CD8-positive, alpha-beta memory T cell (primary cell): Measurements from ENCODE around the gene IL17F. TPM values are rescaled to one million over a fixed set of nuclear protein-coding genes. Genes with fewer than 3 reads are reported as not detected.

Experiments used
- CTCF ChIA-PET: fragments of 350-600 bp; sonication (Branson Sonifier 250); formaldehyde crosslinking; loops from one replicate; lab custom pipeline; 2021; ENCODE audit warnings: antibody characterized with exemption; lab: Charles Lee
- POLR2A ChIA-PET: fragments of 350-600 bp; sonication (Branson Sonifier 250); formaldehyde crosslinking; loops from one replicate; lab custom pipeline; 2021; ENCODE audit warnings: antibody characterized with exemption; lab: Charles Lee
- DNase-seq, 5 donors: peaks; one replicate each; pipeline versions ENCODE4 v3.0.0 to v3.0.0-alpha.2; 2020 to 2022; ENCODE audit warnings: mixed read lengths in 1 of 5
- H3K27ac ChIP-seq: one replicate; pipeline ENCODE4 v1.7.0; 2013; ENCODE audit warnings: low read depth, mild to moderate bottlenecking, low read length, moderate library complexity
- H3K27me3 ChIP-seq: 2 replicates; pipeline ENCODE4 v1.7.0; 2013; ENCODE audit warnings: low read length, mild to moderate bottlenecking; ENCODE audit not compliant: insufficient read depth, poor library complexity, severe bottlenecking
- H3K36me3 ChIP-seq: 2 replicates; pipeline ENCODE4 v1.7.0; 2013; ENCODE audit warnings: mild to moderate bottlenecking, low read length, moderate library complexity; ENCODE audit not compliant: insufficient read depth
- H3K4me1 ChIP-seq: 2 replicates; pipeline ENCODE4 v1.7.0; 2013; ENCODE audit warnings: mild to moderate bottlenecking, low read length, moderate library complexity; ENCODE audit not compliant: insufficient read depth
- H3K4me3 ChIP-seq: 2 replicates; pipeline ENCODE4 v1.7.0; 2013; ENCODE audit warnings: mild to moderate bottlenecking, low read length
- H3K9me3 ChIP-seq: 2 replicates; pipeline ENCODE4 v1.7.0; 2013; ENCODE audit warnings: mild to moderate bottlenecking, low read length
- H3K27ac Mint-ChIP-seq, 8 donors: one replicate each; pipeline ENCODE4 v1.8.0; 2020 to 2021; ENCODE audit warnings: mixed read lengths in 8 of 8, mild to moderate bottlenecking in 6 of 8, inconsistent platforms in 3 of 8, moderate library complexity in 3 of 8
- H3K27me3 Mint-ChIP-seq, 2 donors: one replicate each; pipeline ENCODE4 v1.8.0; 2020 to 2021; ENCODE audit warnings: mixed read lengths in 2 of 2, mild to moderate bottlenecking in 1 of 2, moderate library complexity in 1 of 2
- H3K36me3 Mint-ChIP-seq, 3 donors: one replicate each; pipeline ENCODE4 v1.8.0; 2020 to 2021; ENCODE audit warnings: mixed read lengths in 3 of 3, inconsistent platforms in 1 of 3, mild to moderate bottlenecking in 1 of 3
- H3K4me1 Mint-ChIP-seq, 3 donors: one replicate each; pipeline ENCODE4 v1.8.0; 2020 to 2021; ENCODE audit warnings: mixed read lengths in 3 of 3, inconsistent platforms in 1 of 3, mild to moderate bottlenecking in 1 of 3
- H3K4me3 Mint-ChIP-seq, 7 donors: one replicate each; pipeline ENCODE4 v1.8.0; 2020 to 2021; ENCODE audit warnings: mixed read lengths in 7 of 7, mild to moderate bottlenecking in 6 of 7, moderate library complexity in 4 of 7, inconsistent platforms in 2 of 7
- H3K9me3 Mint-ChIP-seq, 5 donors: one replicate each; pipeline ENCODE4 v1.8.0; 2020 to 2022; ENCODE audit warnings: mixed read lengths in 5 of 5, mild to moderate bottlenecking in 3 of 5, moderate library complexity in 2 of 5, inconsistent platforms in 1 of 5
- polyA plus RNA-seq: library from polyadenylated mRNA; unstranded; fragments of 300-500 nt; fragmentation: Illumina TruSeq; gene quantifications from one replicate; pipeline ENCODE4 v1.2.3, GENCODE V29; 2021
- total RNA-seq, 2 experiments: library from RNA; stranded (reverse); gene quantifications; one replicate each; pipeline ENCODE4 v1.2.3, GENCODE V29; 2021

Gene IL17F
- total and polyA plus RNA-seq, 3 experiments from 2014 or later = 0.84 to 2.3 TPM; not detected in 1

GRCh38 chr6:52284131-52284459, 39.8 kb upstream of the IL17F start:
- Mint-ChIP-seq H3K27me3 (no peaks in the 10 kb centered on the region), H3K4me3 (no peak overlapping the region), H3K27ac (peak overlapping the region in 5 of 8 donors; percentile 39 to 84 (median 66)), H3K4me1 (peaks cover 25 to 54% (median 39%) of the 10 kb centered on the region in 3 donors), H3K36me3 (peaks cover 8 to 40% (median 19%) of the 10 kb centered on the region in 3 donors), H3K9me3 (no peaks in the 10 kb centered on the region)
- Histone ChIP-seq H3K27me3 (no peaks in the 10 kb centered on the region), H3K36me3 (peaks cover 22% of the 10 kb centered on the region), H3K4me3 (peak overlapping the region; percentile 85), H3K4me1 (peaks cover 43% of the 10 kb centered on the region), H3K27ac (peak overlapping the region; percentile 71), H3K9me3 (no peaks in the 10 kb centered on the region)
- DNase-seq = no peak
- ChIA-PET CTCF (interaction anchor here (1.0 to 6.1 kb wide), 15 partner anchors 8 to 379 kb away, joined by 3 to 138 read pairs (median 9); partner anchors contain the start of gene PAQR8), POLR2A (interaction anchor here (0.6 to 3.0 kb wide), 4 partner anchors 12 to 292 kb away, joined by 3 to 48 read pairs (median 10); partner anchors contain the start of gene PAQR8)

- no peaks in the 10 kb centered on the region for H3K27me3 ChIP-seq
- no peak for DNase-seq
- Mint-ChIP-seq H3K27me3 (no peaks in the 10 kb centered on the region), H3K36me3 (peaks cover 14 to 50% (median 19%) of the 10 kb centered on the region in 3 donors), H3K4me3 (peak overlapping the region in 3 of 7 donors; percentile 56 to 65 (median 63)), H3K9me3 (no peaks in the 10 kb centered on the region), H3K27ac (peak overlapping the region in 3 of 8 donors; percentile 35 to 69 (median 55)), H3K4me1 (peaks cover 31 to 62% (median 39%) of the 10 kb centered on the region in 3 donors)
- H3K9me3 ChIP-seq = no peaks in the 10 kb centered on the region
- peaks cover 31% of the 10 kb centered on the region for H3K36me3 ChIP-seq
- H3K4me3 ChIP-seq = peak overlapping the region; percentile 30
- CTCF ChIA-PET = interaction anchor here (0.7 to 6.1 kb wide), 7 partner anchors 19 to 292 kb away, joined by 3 to 138 read pairs (median 4); no protein-coding TSS in a partner anchor
- peaks cover 43% of the 10 kb centered on the region for H3K4me1 ChIP-seq
- H3K27ac ChIP-seq = no peak overlapping the region
- POLR2A ChIA-PET = interaction anchor here (3.0 kb wide), 1 partner anchor 80 kb away, joined by 48 read pairs; the partner anchor contains the start of gene PAQR8
Measured at GRCh38 chr6:52283111-52283510, 38.8 kb upstream of the IL17F start.

- DNase-seq = no peak
- Histone ChIP-seq H3K36me3 (peaks cover 67% of the 10 kb centered on the region), H3K27me3 (no peaks in the 10 kb centered on the region), H3K4me3 (no peak overlapping the region), H3K27ac (no peak overlapping the region), H3K9me3 (no peaks in the 10 kb centered on the region), H3K4me1 (no peaks in the 10 kb centered on the region)
- ChIA-PET CTCF (interaction anchor here (2.5 to 2.8 kb wide), 2 partner anchors 9 to 12 kb away, joined by 8 to 14 read pairs; partner anchors contain the start of gene MCM3), POLR2A (no interaction called here)
- Mint-ChIP-seq H3K36me3 (peaks cover 18 to 96% (median 27%) of the 10 kb centered on the region in 3 donors), H3K4me1 (peaks cover under 1 to 17% (median 10%) of the 10 kb centered on the region in 3 donors), H3K27ac (no peak overlapping the region), H3K9me3 (no peaks in the 10 kb centered on the region), H3K4me3 (no peak overlapping the region), H3K27me3 (no peaks in the 10 kb centered on the region)
Measured at GRCh38 chr6:52276130-52276529, 31.8 kb upstream of the IL17F start.

GRCh38 chr6:52271852-52272460, 27.7 kb upstream of the IL17F start:
- Histone ChIP-seq H3K9me3 (no peaks in the 10 kb centered on the region), H3K4me1 (no peaks in the 10 kb centered on the region), H3K4me3 (no peak overlapping the region), H3K27me3 (no peaks in the 10 kb centered on the region), H3K36me3 (peaks cover 57% of the 10 kb centered on the region), H3K27ac (no peak overlapping the region)
- DNase-seq = no peak
- Mint-ChIP-seq H3K36me3 (peaks cover 31 to 95% (median 32%) of the 10 kb centered on the region in 3 donors), H3K27ac (peak overlapping the region in 2 of 8 donors; percentile 40 to 73), H3K27me3 (no peaks in the 10 kb centered on the region), H3K9me3 (no peaks in the 10 kb centered on the region), H3K4me1 (peaks cover 0 to 4% (median 0%) of the 10 kb centered on the region in 3 donors), H3K4me3 (no peak overlapping the region)
- ChIA-PET CTCF (interaction anchor here (1.4 to 1.5 kb wide), 2 partner anchors 8 to 13 kb away, joined by 3 to 8 read pairs; partner anchors contain the start of gene MCM3), POLR2A (no interaction called here)

- Histone ChIP-seq H3K9me3 (no peaks in the 10 kb centered on the region), H3K36me3 (peaks cover 41% of the 10 kb centered on the region), H3K27ac (no peak overlapping the region), H3K4me1 (no peaks in the 10 kb centered on the region), H3K27me3 (no peaks in the 10 kb centered on the region), H3K4me3 (no peak overlapping the region)
- POLR2A ChIA-PET = no interaction called here
- H3K4me3 Mint-ChIP-seq = no peak overlapping the region
- no peaks in the 10 kb centered on the region for H3K27me3 Mint-ChIP-seq
- peaks cover 17 to 71% (median 31%) of the 10 kb centered on the region in 3 donors for H3K36me3 Mint-ChIP-seq
- CTCF ChIA-PET = interaction anchor here (0.7 to 3.4 kb wide), 23 partner anchors 8 to 399 kb away, joined by 3 to 22 read pairs (median 5); partner anchors contain the start of genes MCM3 and PAQR8
- peak overlapping the region in 5 of 8 donors; percentile 4 to 58 (median 20) for H3K27ac Mint-ChIP-seq
- DNase-seq = peak; percentile 45 to 78 (median 55)
- H3K9me3 Mint-ChIP-seq = no peaks in the 10 kb centered on the region
- H3K4me1 Mint-ChIP-seq = peaks cover 6 to 10% (median 8%) of the 10 kb centered on the region in 3 donors
Measured at GRCh38 chr6:52263709-52264540, 19.6 kb upstream of the IL17F start.

- H3K27me3 Mint-ChIP-seq = no peaks in the 10 kb centered on the region
- H3K36me3 Mint-ChIP-seq = peaks cover 9 to 60% (median 25%) of the 10 kb centered on the region in 3 donors
- CTCF ChIA-PET = interaction anchor here (0.7 to 3.4 kb wide), 21 partner anchors 7 to 400 kb away, joined by 3 to 22 read pairs (median 5); partner anchors contain the start of genes IL17F and MCM3
- peak overlapping the region in 1 of 7 donors; percentile 32 for H3K4me3 Mint-ChIP-seq
- peak in 1 of 5 donors; percentile 59 for DNase-seq
- no peak overlapping the region for H3K4me3 ChIP-seq
- H3K4me1 ChIP-seq = no peaks in the 10 kb centered on the region
- peak overlapping the region in 1 of 8 donors; percentile 3 for H3K27ac Mint-ChIP-seq
- no peaks in the 10 kb centered on the region for H3K27me3 ChIP-seq
- H3K36me3 ChIP-seq = peaks cover 32% of the 10 kb centered on the region
- POLR2A ChIA-PET = no interaction called here
- peaks cover 6 to 10% (median 8%) of the 10 kb centered on the region in 3 donors for H3K4me1 Mint-ChIP-seq
- no peaks in the 10 kb centered on the region for H3K9me3 ChIP-seq
- H3K27ac ChIP-seq = no peak overlapping the region
- H3K9me3 Mint-ChIP-seq = no peaks in the 10 kb centered on the region
Measured at GRCh38 chr6:52262620-52263344, 18.5 kb upstream of the IL17F start.

- POLR2A ChIA-PET = no interaction called here
- Mint-ChIP-seq H3K4me1 (peaks cover 6 to 10% (median 8%) of the 10 kb centered on the region in 3 donors), H3K27ac (no peak overlapping the region), H3K9me3 (no peaks in the 10 kb centered on the region), H3K36me3 (peaks cover 6 to 46% (median 17%) of the 10 kb centered on the region in 3 donors), H3K4me3 (no peak overlapping the region), H3K27me3 (peaks cover 0 to 4% of the 10 kb centered on the region in 2 donors)
- CTCF ChIA-PET = interaction anchor here (1.2 to 1.9 kb wide), 2 partner anchors 9 to 49 kb away, joined by 5 read pairs; no protein-coding TSS in a partner anchor
- H3K9me3 ChIP-seq = no peaks in the 10 kb centered on the region
- no peaks in the 10 kb centered on the region for H3K27me3 ChIP-seq
- no peak overlapping the region for H3K27ac ChIP-seq
- no peaks in the 10 kb centered on the region for H3K4me1 ChIP-seq
- peaks cover 20% of the 10 kb centered on the region for H3K36me3 ChIP-seq
- no peak overlapping the region for H3K4me3 ChIP-seq
- no peak for DNase-seq
Measured at GRCh38 chr6:52261229-52261628, 16.9 kb upstream of the IL17F start.
